ENCODE results near the gene AMBN.

The AMBN gene

DNA sequence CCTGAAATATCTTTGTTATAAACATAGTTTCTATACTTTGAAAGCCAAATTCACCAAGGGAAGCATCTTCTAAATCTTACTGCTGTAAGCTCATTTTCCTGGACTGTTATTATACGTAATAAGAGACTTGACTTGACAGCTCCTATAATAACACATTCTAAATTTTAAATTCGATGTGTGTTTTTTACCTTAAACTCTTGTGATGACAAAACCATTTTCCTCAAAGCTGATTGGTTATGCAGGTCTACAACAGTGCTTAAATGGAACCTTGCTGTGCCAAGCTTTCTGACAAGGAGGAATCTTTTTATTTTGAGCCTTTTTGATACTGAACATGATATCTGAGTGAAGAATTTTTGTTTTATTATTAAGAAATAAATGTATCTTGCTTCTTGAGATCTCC is 36.4 kb downstream of the AMBN start, which contains the start of gene ENAM:
ENAM (plus strand) TSS at position 301 of the 400 bp plus-strand sequence. CDS start 757 bp downstream, outside the sequence.
- Histone ChIP-seq H3K27ac (ENCODE audit: extremely low read depth, low read depth, low read length) (no peak within 1 kb of the TSS), H3K4me1 (ENCODE audit: control insufficient read depth, insufficient read depth, low read length) (no peaks in the 10 kb centered on the region), H3K4me3 (ENCODE audit: low read depth, low read length) (no peak within 1 kb of the TSS), H3K36me3 (ENCODE audit: control insufficient read depth in 2 of 2, insufficient read depth in 1 of 2, low read length in 2 of 2) (no peaks in the 10 kb centered on the region), H3K9me3 (ENCODE audit: control insufficient read depth, insufficient read depth, low read depth, low read length) (no peaks in the 10 kb centered on the region)
- ChIA-PET POLR2A (no interaction called here), CTCF (interaction anchor here (0.6 kb wide), 1 partner anchor 1086 kb away, joined by 3 read pairs; no protein-coding TSS in a partner anchor)
- TF ChIP-seq ZNF292 (tag by site-specific recombination; IDR thresholded peaks at IDR 0.05; ENCODE audit: borderline replicate concordance, low read depth) (no peak), ZNF521 (tag by site-specific recombination; IDR thresholded peaks at IDR 0.05) (no peak), YY1 (tag by site-specific recombination; IDR thresholded peaks at IDR 0.05) (no peak), ZNF596 (tag by site-specific recombination; IDR thresholded peaks at IDR 0.05) (no peak), KLF8 (tag by site-specific recombination; IDR thresholded peaks at IDR 0.05) (no peak), ZBTB20 (tag by site-specific recombination; IDR thresholded peaks at IDR 0.05) (no peak), ZNF670 (tag by site-specific recombination; IDR thresholded peaks at IDR 0.05; ENCODE audit: low read depth) (no peak), ZNF658 (tag by site-specific recombination; IDR thresholded peaks at IDR 0.05) (no peak), ZNF202 (tag by site-specific recombination; IDR thresholded peaks at IDR 0.05; ENCODE audit: borderline replicate concordance) (no peak), ZNF175 (tag by site-specific recombination; IDR thresholded peaks at IDR 0.05) (no peak), ZNF121 (tag by site-specific recombination; IDR thresholded peaks at IDR 0.05) (no peak), KLF9 (tag by site-specific recombination; IDR thresholded peaks at IDR 0.05; ENCODE audit: low read depth) (no peak), ZNF571 (tag by site-specific recombination; IDR thresholded peaks at IDR 0.05) (no peak)
- TF ChIP-seq, protein P1, sequence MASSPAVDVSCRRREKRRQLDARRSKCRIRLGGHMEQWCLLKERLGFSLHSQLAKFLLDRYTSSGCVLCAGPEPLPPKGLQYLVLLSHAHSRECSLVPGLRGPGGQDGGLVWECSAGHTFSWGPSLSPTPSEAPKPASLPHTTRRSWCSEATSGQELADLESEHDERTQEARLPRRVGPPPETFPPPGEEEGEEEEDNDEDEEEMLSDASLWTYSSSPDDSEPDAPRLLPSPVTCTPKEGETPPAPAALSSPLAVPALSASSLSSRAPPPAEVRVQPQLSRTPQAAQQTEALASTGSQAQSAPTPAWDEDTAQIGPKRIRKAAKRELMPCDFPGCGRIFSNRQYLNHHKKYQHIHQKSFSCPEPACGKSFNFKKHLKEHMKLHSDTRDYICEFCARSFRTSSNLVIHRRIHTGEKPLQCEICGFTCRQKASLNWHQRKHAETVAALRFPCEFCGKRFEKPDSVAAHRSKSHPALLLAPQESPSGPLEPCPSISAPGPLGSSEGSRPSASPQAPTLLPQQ (tag by site-specific recombination; IDR thresholded peaks at IDR 0.05) = no peak
- TF ChIP-seq, protein P2, sequence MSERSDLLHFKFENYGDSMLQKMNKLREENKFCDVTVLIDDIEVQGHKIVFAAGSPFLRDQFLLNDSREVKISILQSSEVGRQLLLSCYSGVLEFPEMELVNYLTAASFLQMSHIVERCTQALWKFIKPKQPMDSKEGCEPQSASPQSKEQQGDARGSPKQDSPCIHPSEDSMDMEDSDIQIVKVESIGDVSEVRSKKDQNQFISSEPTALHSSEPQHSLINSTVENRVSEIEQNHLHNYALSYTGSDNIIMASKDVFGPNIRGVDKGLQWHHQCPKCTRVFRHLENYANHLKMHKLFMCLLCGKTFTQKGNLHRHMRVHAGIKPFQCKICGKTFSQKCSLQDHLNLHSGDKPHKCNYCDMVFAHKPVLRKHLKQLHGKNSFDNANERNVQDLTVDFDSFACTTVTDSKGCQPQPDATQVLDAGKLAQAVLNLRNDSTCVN (tag by site-specific recombination; optimal IDR thresholded peaks at IDR 0.05) = no peak
- TF ChIP-seq, protein P3, sequence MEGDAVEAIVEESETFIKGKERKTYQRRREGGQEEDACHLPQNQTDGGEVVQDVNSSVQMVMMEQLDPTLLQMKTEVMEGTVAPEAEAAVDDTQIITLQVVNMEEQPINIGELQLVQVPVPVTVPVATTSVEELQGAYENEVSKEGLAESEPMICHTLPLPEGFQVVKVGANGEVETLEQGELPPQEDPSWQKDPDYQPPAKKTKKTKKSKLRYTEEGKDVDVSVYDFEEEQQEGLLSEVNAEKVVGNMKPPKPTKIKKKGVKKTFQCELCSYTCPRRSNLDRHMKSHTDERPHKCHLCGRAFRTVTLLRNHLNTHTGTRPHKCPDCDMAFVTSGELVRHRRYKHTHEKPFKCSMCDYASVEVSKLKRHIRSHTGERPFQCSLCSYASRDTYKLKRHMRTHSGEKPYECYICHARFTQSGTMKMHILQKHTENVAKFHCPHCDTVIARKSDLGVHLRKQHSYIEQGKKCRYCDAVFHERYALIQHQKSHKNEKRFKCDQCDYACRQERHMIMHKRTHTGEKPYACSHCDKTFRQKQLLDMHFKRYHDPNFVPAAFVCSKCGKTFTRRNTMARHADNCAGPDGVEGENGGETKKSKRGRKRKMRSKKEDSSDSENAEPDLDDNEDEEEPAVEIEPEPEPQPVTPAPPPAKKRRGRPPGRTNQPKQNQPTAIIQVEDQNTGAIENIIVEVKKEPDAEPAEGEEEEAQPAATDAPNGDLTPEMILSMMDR (tag by site-specific recombination; IDR thresholded peaks at IDR 0.05) = no peak

DNA sequence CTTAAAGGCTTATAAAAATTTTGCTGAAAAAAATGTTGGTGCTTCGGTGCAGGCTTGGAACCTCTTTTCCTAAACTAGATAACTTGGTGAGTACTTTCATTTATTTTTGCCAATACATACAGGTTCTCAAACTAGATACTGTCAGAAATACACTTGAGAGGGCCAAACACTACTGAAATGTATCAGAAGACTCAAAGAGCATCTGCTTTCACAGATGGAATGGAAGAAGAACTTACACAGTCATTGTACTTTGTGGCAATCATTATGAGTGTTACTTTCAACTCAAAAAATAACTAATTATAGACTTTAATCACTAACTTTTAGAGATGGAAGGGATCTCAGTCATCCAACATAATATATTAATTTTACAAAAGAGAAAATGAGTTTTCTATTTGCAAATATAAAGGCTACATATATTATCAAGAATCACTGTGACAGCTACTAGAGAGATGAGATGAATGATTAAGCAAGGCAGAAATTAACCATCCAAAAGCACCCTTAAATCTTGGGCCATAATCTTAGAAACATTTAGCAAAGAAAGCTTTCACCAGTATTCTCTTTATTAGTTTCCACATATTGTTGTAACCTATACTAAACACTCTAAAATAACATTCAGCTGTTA is 37.5 kb downstream of the AMBN start:
- Histone ChIP-seq H3K4me3 (ENCODE audit: low read depth, low read length) (no peak overlapping the region), H3K27ac (ENCODE audit: extremely low read depth, low read depth, low read length) (no peak overlapping the region), H3K36me3 (ENCODE audit: control insufficient read depth in 2 of 2, insufficient read depth in 1 of 2, low read length in 2 of 2) (no peaks in the 10 kb centered on the region), H3K9me3 (ENCODE audit: control insufficient read depth, insufficient read depth, low read depth, low read length) (no peaks in the 10 kb centered on the region), H3K4me1 (ENCODE audit: control insufficient read depth, insufficient read depth, low read length) (no peaks in the 10 kb centered on the region)
- ChIA-PET CTCF (interaction anchor here (0.6 kb wide), 1 partner anchor 186 kb away, joined by 3 read pairs; no protein-coding TSS in a partner anchor), POLR2A (no interaction called here)
- TF ChIP-seq SCRT2 (tag by site-specific recombination; IDR thresholded peaks at IDR 0.05) = no peak

DNA sequence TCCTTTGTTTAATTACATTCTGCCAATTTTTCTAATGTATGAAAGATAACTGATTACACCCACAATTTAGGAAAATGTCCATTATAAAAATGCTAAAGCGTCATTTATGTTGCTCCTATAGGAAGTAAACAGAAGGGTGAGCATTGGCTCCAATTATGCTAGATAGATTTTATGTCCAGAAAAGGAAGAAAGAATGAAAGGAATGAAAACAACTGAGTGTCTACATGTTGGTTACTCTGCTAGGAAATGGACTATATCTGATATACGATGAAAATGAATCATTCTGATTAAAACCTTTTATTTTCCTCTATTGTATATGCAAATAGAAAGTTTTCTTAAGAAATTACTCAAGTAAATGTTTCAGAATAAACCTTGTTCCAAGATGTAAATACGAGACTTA is 38.1 kb downstream of the AMBN start:
- no peak overlapping the region for H3K27ac ChIP-seq (ENCODE audit: extremely low read depth, low read depth, low read length)
- no peak overlapping the region for H3K4me3 ChIP-seq (ENCODE audit: low read depth, low read length)
- H3K36me3 ChIP-seq (ENCODE audit: control insufficient read depth in 2 of 2, insufficient read depth in 1 of 2, low read length in 2 of 2) = no peaks in the 10 kb centered on the region
- no peaks in the 10 kb centered on the region for H3K4me1 ChIP-seq (ENCODE audit: control insufficient read depth, insufficient read depth, low read length)
- POLR2A ChIA-PET = no interaction called here
- CTCF ChIA-PET = no interaction called here
- H3K9me3 ChIP-seq (ENCODE audit: control insufficient read depth, insufficient read depth, low read depth, low read length) = no peaks in the 10 kb centered on the region
- no peak for TF ChIP-seq YY1 (tag by site-specific recombination; IDR thresholded peaks at IDR 0.05)
- TF ChIP-seq, protein P4, sequence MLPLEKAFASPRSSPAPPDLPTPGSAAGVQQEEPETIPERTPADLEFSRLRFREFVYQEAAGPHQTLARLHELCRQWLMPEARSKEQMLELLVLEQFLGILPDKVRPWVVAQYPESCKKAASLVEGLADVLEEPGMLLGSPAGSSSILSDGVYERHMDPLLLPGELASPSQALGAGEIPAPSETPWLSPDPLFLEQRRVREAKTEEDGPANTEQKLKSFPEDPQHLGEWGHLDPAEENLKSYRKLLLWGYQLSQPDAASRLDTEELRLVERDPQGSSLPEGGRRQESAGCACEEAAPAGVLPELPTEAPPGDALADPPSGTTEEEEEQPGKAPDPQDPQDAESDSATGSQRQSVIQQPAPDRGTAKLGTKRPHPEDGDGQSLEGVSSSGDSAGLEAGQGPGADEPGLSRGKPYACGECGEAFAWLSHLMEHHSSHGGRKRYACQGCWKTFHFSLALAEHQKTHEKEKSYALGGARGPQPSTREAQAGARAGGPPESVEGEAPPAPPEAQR (tag by site-specific recombination; IDR thresholded peaks at IDR 0.05) = no peak
- no peak for TF ChIP-seq ZNF404 (tag by site-specific recombination; IDR thresholded peaks at IDR 0.05)
- no peak for TF ChIP-seq FEZF1 (tag by site-specific recombination; IDR thresholded peaks at IDR 0.05)
- no peak for TF ChIP-seq ZNF529 (tag by site-specific recombination; IDR thresholded peaks at IDR 0.05; ENCODE audit: insufficient replicate concordance)
- no peak for TF ChIP-seq ZNF202 (tag by site-specific recombination; IDR thresholded peaks at IDR 0.05; ENCODE audit: borderline replicate concordance)
- TF ChIP-seq, protein P5, sequence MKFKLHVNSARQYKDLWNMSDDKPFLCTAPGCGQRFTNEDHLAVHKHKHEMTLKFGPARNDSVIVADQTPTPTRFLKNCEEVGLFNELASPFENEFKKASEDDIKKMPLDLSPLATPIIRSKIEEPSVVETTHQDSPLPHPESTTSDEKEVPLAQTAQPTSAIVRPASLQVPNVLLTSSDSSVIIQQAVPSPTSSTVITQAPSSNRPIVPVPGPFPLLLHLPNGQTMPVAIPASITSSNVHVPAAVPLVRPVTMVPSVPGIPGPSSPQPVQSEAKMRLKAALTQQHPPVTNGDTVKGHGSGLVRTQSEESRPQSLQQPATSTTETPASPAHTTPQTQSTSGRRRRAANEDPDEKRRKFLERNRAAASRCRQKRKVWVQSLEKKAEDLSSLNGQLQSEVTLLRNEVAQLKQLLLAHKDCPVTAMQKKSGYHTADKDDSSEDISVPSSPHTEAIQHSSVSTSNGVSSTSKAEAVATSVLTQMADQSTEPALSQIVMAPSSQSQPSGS (tag by site-specific recombination; IDR thresholded peaks at IDR 0.05; ENCODE audit: low read depth) = no peak
- no peak for TF ChIP-seq ZNF837 (tag by site-specific recombination; IDR thresholded peaks at IDR 0.05)
- TF ChIP-seq ZNF558 (tag by site-specific recombination; IDR thresholded peaks at IDR 0.05) = no peak
- no peak for TF ChIP-seq OVOL3 (tag by site-specific recombination; IDR thresholded peaks at IDR 0.05)
